ENCODE measurements around the gene PTPRK.
A peak's percentile ranks its signal among the peaks of the same experiment; 100 is the strongest.

The PTPRK gene

DNA sequence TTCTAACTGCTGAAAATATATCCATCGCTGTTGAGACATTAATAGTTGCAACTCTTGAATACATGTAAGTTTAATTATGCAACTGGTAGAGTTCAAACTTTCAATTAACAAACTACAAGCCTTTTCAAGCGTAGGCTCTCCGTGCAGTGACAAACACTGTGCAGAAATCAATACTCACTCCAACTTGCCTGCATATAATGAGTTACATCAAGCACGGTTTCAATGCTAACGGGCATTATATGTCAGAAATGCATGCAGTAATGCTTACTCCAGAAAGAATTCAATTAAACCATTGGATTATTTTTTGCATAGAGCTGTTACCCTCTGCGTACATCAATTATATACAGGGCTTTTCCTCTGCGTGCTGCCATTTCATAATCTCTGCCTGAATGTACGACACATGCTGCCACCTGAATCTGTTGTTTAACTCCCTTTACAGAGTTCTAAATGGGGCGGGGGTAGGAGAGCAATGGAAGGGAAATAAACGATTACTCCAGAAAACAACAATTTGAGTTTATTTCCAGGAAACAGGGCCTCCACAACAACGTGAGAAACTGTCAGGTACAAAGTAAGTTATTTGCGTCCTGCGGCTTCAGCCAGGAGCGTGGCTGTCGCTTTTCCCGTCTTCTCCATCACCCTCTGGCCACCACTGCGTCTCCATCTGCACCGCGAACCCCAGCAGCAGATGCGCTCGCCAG is 1.8 kb downstream of the PTPRK start:
- peak in 1 of 2 donors; percentile 25 for DNase-seq (ENCODE audit: low read depth in 2 of 2)
- H3K4me3 ChIP-seq (replicated peaks in 1 of 2; ENCODE audit: low read depth in 2 of 2, low read length in 2 of 2), result peak overlapping the region; percentile 87 to 96
- TF ChIP-seq, protein P1, sequence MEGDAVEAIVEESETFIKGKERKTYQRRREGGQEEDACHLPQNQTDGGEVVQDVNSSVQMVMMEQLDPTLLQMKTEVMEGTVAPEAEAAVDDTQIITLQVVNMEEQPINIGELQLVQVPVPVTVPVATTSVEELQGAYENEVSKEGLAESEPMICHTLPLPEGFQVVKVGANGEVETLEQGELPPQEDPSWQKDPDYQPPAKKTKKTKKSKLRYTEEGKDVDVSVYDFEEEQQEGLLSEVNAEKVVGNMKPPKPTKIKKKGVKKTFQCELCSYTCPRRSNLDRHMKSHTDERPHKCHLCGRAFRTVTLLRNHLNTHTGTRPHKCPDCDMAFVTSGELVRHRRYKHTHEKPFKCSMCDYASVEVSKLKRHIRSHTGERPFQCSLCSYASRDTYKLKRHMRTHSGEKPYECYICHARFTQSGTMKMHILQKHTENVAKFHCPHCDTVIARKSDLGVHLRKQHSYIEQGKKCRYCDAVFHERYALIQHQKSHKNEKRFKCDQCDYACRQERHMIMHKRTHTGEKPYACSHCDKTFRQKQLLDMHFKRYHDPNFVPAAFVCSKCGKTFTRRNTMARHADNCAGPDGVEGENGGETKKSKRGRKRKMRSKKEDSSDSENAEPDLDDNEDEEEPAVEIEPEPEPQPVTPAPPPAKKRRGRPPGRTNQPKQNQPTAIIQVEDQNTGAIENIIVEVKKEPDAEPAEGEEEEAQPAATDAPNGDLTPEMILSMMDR (IDR thresholded peaks at IDR 0.05; ENCODE audit: low read depth, low read length), result no peak

DNA sequence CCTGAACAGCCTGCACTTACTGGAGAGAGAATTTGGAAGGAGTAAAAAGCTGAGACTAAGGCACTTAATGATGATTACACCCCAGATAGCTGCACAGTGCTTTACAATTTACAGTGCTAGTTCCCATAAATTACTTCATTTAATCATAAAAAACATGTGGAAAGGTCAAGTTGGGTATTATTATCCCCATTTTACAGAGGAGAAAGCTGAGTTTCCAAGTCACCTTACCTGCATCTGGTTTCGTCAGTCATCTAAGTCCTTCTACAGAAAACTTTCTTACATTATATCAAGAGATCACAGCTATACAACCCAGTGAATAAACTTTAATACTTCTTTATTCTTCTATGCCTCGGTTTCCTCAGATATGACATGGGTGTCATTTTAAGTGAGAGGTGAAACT is 3.3 kb downstream of the PTPRK start:
- TF ChIP-seq, protein P1 (IDR thresholded peaks at IDR 0.05; ENCODE audit: low read depth, low read length), result no peak
- no peak overlapping the region for H3K4me3 ChIP-seq (replicated peaks in 1 of 2; ENCODE audit: low read depth in 2 of 2, low read length in 2 of 2)
- no peak for DNase-seq (ENCODE audit: low read depth in 2 of 2)

DNA sequence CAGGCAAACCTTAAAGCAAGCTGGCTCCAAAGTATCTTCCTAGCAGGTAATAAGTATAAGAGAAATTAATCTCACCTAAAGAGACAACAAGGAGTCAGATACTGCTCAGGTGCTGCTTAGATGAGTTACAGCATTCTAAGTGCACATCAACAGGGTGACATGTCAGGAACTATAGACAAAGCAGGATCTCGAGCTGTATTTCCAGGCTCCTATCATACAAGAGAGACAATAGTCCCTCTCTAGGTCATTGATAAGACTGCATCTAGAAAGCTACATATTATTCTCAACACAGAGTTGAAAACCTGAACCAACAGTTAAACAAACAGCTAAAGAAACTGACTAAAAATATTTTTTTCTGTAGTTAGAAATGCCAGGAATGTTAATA is 3.9 kb downstream of the PTPRK start:
- DNase-seq (ENCODE audit: low read depth in 2 of 2), result peak in 1 of 2 donors; percentile 56
- TF ChIP-seq, protein P1 (IDR thresholded peaks at IDR 0.05; ENCODE audit: low read depth, low read length), result peak; percentile 37
- H3K4me3 ChIP-seq (replicated peaks in 1 of 2; ENCODE audit: low read depth in 2 of 2, low read length in 2 of 2), result no peak overlapping the region

DNA sequence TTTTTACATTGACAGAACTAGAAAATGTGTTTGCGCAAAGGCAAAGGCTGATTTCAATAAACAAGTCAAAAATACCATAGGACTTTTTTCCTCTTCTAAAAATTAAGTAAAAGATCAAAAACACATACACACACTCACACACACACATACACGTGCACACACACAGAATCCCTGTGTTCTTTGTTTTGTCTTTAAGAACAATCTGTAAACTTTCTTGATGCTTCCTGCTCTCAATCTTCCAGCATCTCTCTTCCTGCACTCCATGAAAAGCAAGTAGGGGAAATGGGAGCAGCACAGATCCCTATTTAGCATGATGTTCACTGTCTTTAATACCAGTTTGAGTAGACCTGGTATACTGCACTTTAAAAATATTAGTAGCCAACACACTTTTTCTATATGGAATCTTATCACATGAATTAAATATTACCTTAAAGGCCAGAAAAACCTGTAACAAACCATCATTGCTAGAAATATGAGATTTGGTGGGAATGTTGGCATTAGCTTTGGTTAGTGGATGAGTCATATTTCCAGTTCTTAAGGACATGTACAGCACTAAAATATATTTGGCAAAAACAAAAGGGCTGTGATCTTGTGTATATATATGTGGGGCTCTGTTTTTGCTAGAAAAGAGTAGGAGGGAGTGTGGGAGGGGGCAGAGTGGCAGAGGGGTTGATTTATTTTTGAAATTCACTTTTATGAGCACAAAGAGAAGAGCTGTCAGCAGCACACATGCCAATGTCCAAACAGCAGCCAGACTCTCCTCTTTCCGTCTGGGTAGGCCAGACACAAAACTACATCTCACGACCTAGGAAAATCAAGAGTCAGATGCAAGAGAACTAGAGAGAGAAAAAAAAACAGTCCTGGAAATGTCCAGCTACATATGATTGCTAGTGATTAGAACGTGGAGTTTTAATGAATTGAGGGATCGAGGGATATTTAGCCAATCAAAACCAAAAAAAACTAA is 4.6 kb downstream of the PTPRK start:
- no peak overlapping the region for H3K4me3 ChIP-seq (replicated peaks in 1 of 2; ENCODE audit: low read depth in 2 of 2, low read length in 2 of 2)
- TF ChIP-seq, protein P1 (IDR thresholded peaks at IDR 0.05; ENCODE audit: low read depth, low read length), result no peak
- DNase-seq (ENCODE audit: low read depth in 2 of 2), result peak; percentile 63

DNA sequence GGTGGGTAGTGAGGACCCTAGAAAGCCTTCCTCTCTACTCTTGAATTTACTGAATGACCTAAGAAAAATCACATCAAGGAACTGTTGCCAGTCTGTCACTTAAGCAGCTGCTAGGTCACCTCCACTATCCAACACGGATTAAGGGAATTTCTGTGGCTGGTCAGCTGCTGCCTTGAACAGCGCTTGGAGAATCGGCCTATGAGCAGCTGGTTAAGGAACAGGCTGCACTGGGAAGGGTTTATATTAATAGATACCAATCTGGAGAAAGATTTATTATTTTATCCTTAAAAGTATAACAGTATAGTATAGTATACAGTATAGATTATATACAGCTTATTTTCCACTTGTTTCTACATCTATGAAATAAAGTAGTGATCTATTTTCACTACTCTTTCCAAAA is 6.5 kb downstream of the PTPRK start:
- TF ChIP-seq, protein P1 (IDR thresholded peaks at IDR 0.05; ENCODE audit: low read depth, low read length), result no peak
- H3K4me3 ChIP-seq (replicated peaks in 1 of 2; ENCODE audit: low read depth in 2 of 2, low read length in 2 of 2), result no peak overlapping the region
- DNase-seq (ENCODE audit: low read depth in 2 of 2), result no peak

DNA sequence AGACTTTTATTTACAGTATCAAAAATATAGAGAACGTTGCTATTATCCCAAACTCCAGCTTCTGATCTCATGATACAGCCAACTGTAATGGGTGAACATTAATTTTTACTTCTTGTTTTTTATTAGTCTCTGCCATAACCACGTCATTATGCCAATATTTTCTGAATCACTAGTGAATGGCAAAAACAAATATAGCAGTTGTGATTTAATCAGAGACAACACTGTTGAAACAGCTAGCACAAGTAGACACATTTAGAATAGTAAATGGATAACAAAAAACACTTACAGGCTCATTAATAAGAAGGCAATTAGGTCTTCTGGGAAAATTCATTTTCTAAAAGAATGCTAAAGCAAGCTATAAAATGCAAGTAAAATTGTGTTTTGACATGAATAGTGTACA is 8.1 kb downstream of the PTPRK start:
- H3K4me3 ChIP-seq (replicated peaks in 1 of 2; ENCODE audit: low read depth in 2 of 2, low read length in 2 of 2), result no peak overlapping the region
- peak in 1 of 2 donors; percentile 33 for DNase-seq (ENCODE audit: low read depth in 2 of 2)
- TF ChIP-seq, protein P1 (IDR thresholded peaks at IDR 0.05; ENCODE audit: low read depth, low read length), result no peak

Data from cardiac fibroblast (primary cell).